ENCODE measurements around the gene SOX5. TPM values are rescaled to one million over a fixed set of nuclear protein-coding genes. Genes with fewer than 3 reads are reported as not detected.

SOX5 gene
- total RNA-seq, 1 experiment from 2014 or later, result 3.1 TPM

DNA sequence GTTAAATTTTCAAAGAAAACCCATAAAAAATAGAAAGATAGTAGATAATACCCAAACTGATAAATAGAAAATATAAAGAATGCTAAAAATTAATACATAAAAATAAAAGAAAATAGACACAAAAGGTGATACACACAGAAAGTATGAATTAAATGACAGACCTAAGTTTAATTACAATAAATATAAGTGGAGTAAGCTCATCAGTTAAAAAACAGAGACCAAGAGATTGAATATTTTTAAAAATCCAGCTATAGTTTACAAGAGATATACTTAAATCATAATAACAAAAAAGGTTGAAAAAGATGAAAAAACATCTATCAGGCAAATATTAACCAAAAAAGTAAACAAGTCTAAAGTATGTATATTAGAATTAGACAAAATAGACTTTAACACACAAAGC, 268.2 kb downstream of the SOX5 start:
- Histone ChIP-seq H3K14ac (ENCODE audit: insufficient read depth, low read length) (no peak overlapping the region), H4K91ac (ENCODE audit: insufficient read length, low read depth, low read length) (no peak overlapping the region), H3K4me1 (ENCODE audit: insufficient read depth, low read length) (no peaks in the 10 kb centered on the region), H2AK5ac (ENCODE audit: insufficient read length, low read length) (no peak overlapping the region), H2AFZ (ENCODE audit: low read length) (no peak overlapping the region), H2BK20ac (ENCODE audit: low read depth, low read length, poor library complexity, severe bottlenecking) (no peak overlapping the region), H3K56ac (ENCODE audit: insufficient read length, low read depth, low read length) (no peak overlapping the region), H3K4ac (ENCODE audit: low read depth, low read length) (no peak overlapping the region), H4K5ac (ENCODE audit: insufficient read length, low read depth, low read length) (no peak overlapping the region), H3K23ac (ENCODE audit: insufficient read length, low read depth, low read length) (no peak overlapping the region), H3K79me2 (ENCODE audit: insufficient read depth, low read length) (no peaks in the 10 kb centered on the region), H3K9me3 (ENCODE audit: control insufficient read depth, low read depth, low read length) (no peaks in the 10 kb centered on the region), H3K27me3 (ENCODE audit: insufficient read depth, low read length) (no peaks in the 10 kb centered on the region), H2BK120ac (ENCODE audit: low read depth, low read length, poor library complexity, severe bottlenecking) (no peak overlapping the region), H3K9ac (ENCODE audit: extremely low read depth, insufficient read length, low read length) (no peak overlapping the region), H3T11ph (ENCODE audit: low read length) (no peak overlapping the region), H3K27ac (ENCODE audit: insufficient read length, low read depth, low read length) (no peak overlapping the region), H2BK12ac (ENCODE audit: insufficient read length, low read depth, low read length) (no peak overlapping the region), H3K79me1 (ENCODE audit: insufficient read depth, low read depth, low read length, poor library complexity, severe bottlenecking) (no peaks in the 10 kb centered on the region), H4K20me1 (ENCODE audit: control insufficient read depth, insufficient read depth, insufficient read length) (no peaks in the 10 kb centered on the region), H2BK15ac (ENCODE audit: low read depth, low read length) (no peak overlapping the region), H3K23me2 (ENCODE audit: insufficient read length, low read depth, low read length, poor library complexity, severe bottlenecking) (no peaks in the 10 kb centered on the region), H2BK5ac (ENCODE audit: insufficient read length, low read length) (no peak overlapping the region), H3K4me2 (ENCODE audit: insufficient read depth, insufficient read length, low read length) (no peak overlapping the region), H4K8ac (replicated peaks; ENCODE audit: insufficient read length, low read depth, low read length) (no peak overlapping the region), H3K18ac (ENCODE audit: insufficient read length, low read depth, low read length) (no peak overlapping the region)
- H3K36me3 Mint-ChIP-seq (ENCODE audit: insufficient read depth in 1 of 3, low read depth in 3 of 3), result peaks cover 0 to 8% (median 0%) of the 10 kb centered on the region in 3 experiments; a peak in 2 of 7 replicates
- DNase-seq, result no peak
- no peaks in the 10 kb centered on the region for H3K27me3 Mint-ChIP-seq (ENCODE audit: low read depth)
- H3K4me3 Mint-ChIP-seq, result no peak overlapping the region
- H3K9me3 Mint-ChIP-seq, result peaks cover 3% of the 10 kb centered on the region in 2 experiments; a peak in 2 of 5 replicates
- TF ChIP-seq, protein P1, sequence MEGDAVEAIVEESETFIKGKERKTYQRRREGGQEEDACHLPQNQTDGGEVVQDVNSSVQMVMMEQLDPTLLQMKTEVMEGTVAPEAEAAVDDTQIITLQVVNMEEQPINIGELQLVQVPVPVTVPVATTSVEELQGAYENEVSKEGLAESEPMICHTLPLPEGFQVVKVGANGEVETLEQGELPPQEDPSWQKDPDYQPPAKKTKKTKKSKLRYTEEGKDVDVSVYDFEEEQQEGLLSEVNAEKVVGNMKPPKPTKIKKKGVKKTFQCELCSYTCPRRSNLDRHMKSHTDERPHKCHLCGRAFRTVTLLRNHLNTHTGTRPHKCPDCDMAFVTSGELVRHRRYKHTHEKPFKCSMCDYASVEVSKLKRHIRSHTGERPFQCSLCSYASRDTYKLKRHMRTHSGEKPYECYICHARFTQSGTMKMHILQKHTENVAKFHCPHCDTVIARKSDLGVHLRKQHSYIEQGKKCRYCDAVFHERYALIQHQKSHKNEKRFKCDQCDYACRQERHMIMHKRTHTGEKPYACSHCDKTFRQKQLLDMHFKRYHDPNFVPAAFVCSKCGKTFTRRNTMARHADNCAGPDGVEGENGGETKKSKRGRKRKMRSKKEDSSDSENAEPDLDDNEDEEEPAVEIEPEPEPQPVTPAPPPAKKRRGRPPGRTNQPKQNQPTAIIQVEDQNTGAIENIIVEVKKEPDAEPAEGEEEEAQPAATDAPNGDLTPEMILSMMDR (conservative IDR thresholded peaks at IDR 0.05), result no peak
- H3K27ac Mint-ChIP-seq, result no peak overlapping the region
- H3K4me1 Mint-ChIP-seq, result peaks cover 7 to 15% of the 10 kb centered on the region in 2 experiments

Data from H9 (cell line).